Measurements from ENCODE around the gene HLCS. TPM values are rescaled to one million over a fixed set of nuclear protein-coding genes. Genes with fewer than 3 reads are reported as not detected.

Gene HLCS
- total and polyA plus RNA-seq, 2 of the 8 experiments (the other 6 are each of a cell fraction or from before 2014, with no cell fraction given): 4.7 to 12.2 TPM

DNA sequence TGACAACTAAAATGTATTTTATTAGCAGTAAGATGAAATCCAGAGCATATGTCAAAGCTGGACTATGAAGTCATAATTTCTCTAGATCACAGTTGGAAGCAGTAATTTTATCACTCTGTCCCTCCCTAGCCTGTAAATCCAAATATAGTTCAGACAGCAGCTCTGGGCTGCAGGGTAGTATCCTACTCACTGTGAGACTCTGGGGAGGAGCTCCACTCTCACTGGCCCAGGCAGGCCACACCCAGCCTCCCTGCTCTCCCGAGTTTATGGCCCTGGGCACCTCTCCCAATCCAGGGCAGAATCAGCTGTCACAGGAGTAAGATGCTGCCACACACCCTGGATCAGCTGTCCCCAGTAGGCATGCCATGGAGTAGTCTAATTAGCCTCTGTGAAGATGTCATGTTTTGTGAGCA is 131.1 kb downstream of the HLCS start:
- H3K14ac ChIP-seq (ENCODE audit: insufficient read length): no peak overlapping the region
- H2BK20ac ChIP-seq (ENCODE audit: low read length): no peak overlapping the region
- no peak overlapping the region for H3K4ac ChIP-seq (replicated peaks; ENCODE audit: insufficient read length, low read depth, low read length)
- FAIRE-seq: no peak
- H3K9me3 ChIP-seq (ENCODE audit: insufficient read depth in 2 of 2, low read depth in 1 of 2, low read length in 1 of 2): no peaks in the 10 kb centered on the region
- no peak overlapping the region for H3K27ac ChIP-seq (ENCODE audit: low read depth, low read length)
- H2BK5ac ChIP-seq (ENCODE audit: low read depth, low read length): no peak overlapping the region
- ChIA-PET POLR2A (ENCODE audit: partially characterized antibody) (interaction anchor here (1.1 kb wide), 1 partner anchor 21 kb away, joined by 4 read pairs; no protein-coding TSS in a partner anchor), CTCF (ENCODE audit: partially characterized antibody) (no interaction called here)
- no peaks in the 10 kb centered on the region for H4K20me1 ChIP-seq (replicated peaks in 1 of 2; ENCODE audit: control insufficient read depth in 1 of 2, insufficient read depth in 2 of 2, low read length in 2 of 2)
- H2BK15ac ChIP-seq (ENCODE audit: low read length): no peak overlapping the region
- WGBS, 2 experiments (ENCODE audit: extremely low coverage in 1 of 2, insufficient coverage in 1 of 2, insufficient read length in 1 of 2, insufficient replicate concordance in 2 of 2, low coverage in 1 of 2, low lambda C conversion rate in 2 of 2, missing lambda C conversion rate in 1 of 2): 62% methylated on average over 1 of the region's 1 CpG; no CpG with 5 or more reads in 1 of the 2 experiments
- no peak overlapping the region for H2BK12ac ChIP-seq (ENCODE audit: low read depth, low read length)
- no peak overlapping the region for H3K23ac ChIP-seq (ENCODE audit: insufficient read length)
- H3K4me3 ChIP-seq (ENCODE audit: extremely low read depth in 1 of 4, insufficient read depth in 2 of 4, low read depth in 3 of 4, low read length in 4 of 4): no peak overlapping the region
- H3K23me2 ChIP-seq (ENCODE audit: low read depth, low read length): no peaks in the 10 kb centered on the region
- H2AFZ ChIP-seq (ENCODE audit: low read length): no peak overlapping the region
- no peaks in the 10 kb centered on the region for H3K79me2 ChIP-seq (ENCODE audit: control insufficient read depth in 1 of 2, insufficient read depth in 2 of 2, low read length in 2 of 2)
- H4K91ac ChIP-seq (replicated peaks; ENCODE audit: insufficient read length, low read length): no peak overlapping the region
- no peak overlapping the region for H3K18ac ChIP-seq (ENCODE audit: extremely low read depth, low read length)
- no peaks in the 10 kb centered on the region for H3K79me1 ChIP-seq (ENCODE audit: low read depth, low read length)
- H4K8ac ChIP-seq (ENCODE audit: extremely low read depth, insufficient read depth, low read length): no peak overlapping the region
- H3K9ac ChIP-seq (replicated peaks in 1 of 4; ENCODE audit: extremely low read depth in 1 of 4, low read depth in 3 of 4, low read length in 3 of 4): no peak overlapping the region
- H4K5ac ChIP-seq (ENCODE audit: insufficient read length, low read depth, low read length): no peak overlapping the region
- H2AK5ac ChIP-seq (ENCODE audit: low read depth, low read length): no peak overlapping the region
- no peak overlapping the region for H3K4me2 ChIP-seq (ENCODE audit: insufficient read depth in 1 of 2, low read depth in 2 of 2, low read length in 2 of 2)
- H3K27me3 ChIP-seq (replicated peaks in 1 of 4; ENCODE audit: control insufficient read depth in 3 of 4, extremely low read depth in 1 of 4, insufficient read depth in 3 of 4, low read length in 3 of 4): no peaks in the 10 kb centered on the region; a peak in 1 of 7 replicates
- no peak for DNase-seq (ENCODE audit: low read depth in 1 of 2, low spot score in 2 of 2)
- H3K4me1 ChIP-seq (replicated peaks in 1 of 4; ENCODE audit: control insufficient read depth in 3 of 4, insufficient read depth in 4 of 4, low read length in 3 of 4): no peaks in the 10 kb centered on the region
- H3K56ac ChIP-seq (replicated peaks; ENCODE audit: insufficient read length, low read depth, low read length): no peak overlapping the region
- H3K36me3 ChIP-seq (ENCODE audit: control insufficient read depth in 2 of 4, insufficient read depth in 4 of 4, low read length in 3 of 4): no peaks in the 10 kb centered on the region
- no peak overlapping the region for H2BK120ac ChIP-seq (replicated peaks; ENCODE audit: low read depth, low read length)
- TF ChIP-seq CHD1 (IDR thresholded peaks at IDR 0.05; ENCODE audit: low read depth, low read length) (no peak), SIX5 (IDR thresholded peaks at IDR 0.05; ENCODE audit: low read depth, low read length) (no peak), JUN (IDR thresholded peaks at IDR 0.05; ENCODE audit: low read depth, low read length) (no peak)

Measured in H1 (cell line).